ENCODE results near the gene PRADC1. TPM values are rescaled to one million over a fixed set of nuclear protein-coding genes. Genes with fewer than 3 reads are reported as not detected.

Gene PRADC1
- total RNA-seq, 1 experiment from 2014 or later, result 9.4 TPM

GRCh38 chr2:73272270-73272669 is 39.2 kb upstream of the PRADC1 start:
- Histone ChIP-seq H3K4me3 (no peak overlapping the region), H3F3A (ENCODE audit: insufficient read depth, low read depth) (no peaks in the 10 kb centered on the region), H3K9me2 (ENCODE audit: insufficient read depth) (no peaks in the 10 kb centered on the region), H2AFZ (no peak overlapping the region), H3K36me3 (ENCODE audit: low read depth) (peaks cover 4% of the 10 kb centered on the region; the same call in 1 of the 2 replicates), H4K20me1 (ENCODE audit: insufficient read depth) (peaks cover 4% of the 10 kb centered on the region; the same call in 1 of the 2 replicates), H3K27me3 (ENCODE audit: insufficient read depth, low read depth) (no peaks in the 10 kb centered on the region), H3K4me2 (no peak overlapping the region), H3K9me3 (ENCODE audit: insufficient read depth, low read depth) (no peaks in the 10 kb centered on the region), H3K79me2 (ENCODE audit: low read depth) (0 out of 2 replicates have a peak, but pooled peaks cover 10% of the 10 kb centered on the region), H3K27ac (no peak overlapping the region), H3K4me1 (replicated peaks; ENCODE audit: insufficient read depth) (no peaks in the 10 kb centered on the region)
- intact Hi-C loops (cut with micrococcal nuclease; ENCODE audit: unreplicated experiment), result no loop called here
- DNase-seq, result no peak
- TF ChIP-seq CTCF (conservative IDR thresholded peaks at IDR 0.05), result no peak
- TF ChIP-seq EZH2 (IDR thresholded peaks at IDR 0.05; ENCODE audit: low read depth), result no peak
- ChIA-PET CTCF (no interaction called here), POLR2A (ENCODE audit: unreplicated experiment) (no interaction called here)
- no TSS peak for BruUV-seq (replicated peaks)

GRCh38 chr2:73269686-73270465 is 36.8 kb upstream of the PRADC1 start:
- Histone ChIP-seq H2AFZ (no peak overlapping the region), H3K79me2 (ENCODE audit: low read depth) (no peaks in the 10 kb centered on the region), H3K36me3 (ENCODE audit: low read depth) (peaks cover 4% of the 10 kb centered on the region; the same call in 1 of the 2 replicates), H4K20me1 (ENCODE audit: insufficient read depth) (peaks cover 4% of the 10 kb centered on the region; the same call in 1 of the 2 replicates), H3K27ac (no peak overlapping the region), H3K9me3 (ENCODE audit: insufficient read depth, low read depth) (no peaks in the 10 kb centered on the region), H3F3A (ENCODE audit: insufficient read depth, low read depth) (no peaks in the 10 kb centered on the region), H3K4me1 (replicated peaks; ENCODE audit: insufficient read depth) (no peaks in the 10 kb centered on the region), H3K9me2 (ENCODE audit: insufficient read depth) (no peaks in the 10 kb centered on the region), H3K4me2 (peak overlapping the region; percentile 24; the same call in 1 of the 2 replicates), H3K4me3 (peak overlapping the region; percentile 23; the same call in 1 of the 2 replicates), H3K27me3 (ENCODE audit: insufficient read depth, low read depth) (no peaks in the 10 kb centered on the region)
- no peak for DNase-seq
- ChIA-PET POLR2A (ENCODE audit: unreplicated experiment) (no interaction called here), CTCF (no interaction called here)
- TF ChIP-seq EZH2 (IDR thresholded peaks at IDR 0.05; ENCODE audit: low read depth) (no peak), CTCF (conservative IDR thresholded peaks at IDR 0.05) (no peak)
- BruUV-seq (replicated peaks), result no TSS peak
- intact Hi-C loops (cut with micrococcal nuclease; ENCODE audit: unreplicated experiment), result no loop called here

GRCh38 chr2:73268830-73269685 is 36.0 kb upstream of the PRADC1 start:
- Histone ChIP-seq H3K4me3 (peak overlapping the region; percentile 23; the same call in 1 of the 2 replicates), H3K9me2 (ENCODE audit: insufficient read depth) (no peaks in the 10 kb centered on the region), H3K27ac (no peak overlapping the region), H3K9me3 (ENCODE audit: insufficient read depth, low read depth) (no peaks in the 10 kb centered on the region), H3F3A (ENCODE audit: insufficient read depth, low read depth) (no peaks in the 10 kb centered on the region), H2AFZ (no peak overlapping the region), H4K20me1 (ENCODE audit: insufficient read depth) (peaks cover 4% of the 10 kb centered on the region; the same call in 1 of the 2 replicates), H3K27me3 (ENCODE audit: insufficient read depth, low read depth) (no peaks in the 10 kb centered on the region), H3K36me3 (ENCODE audit: low read depth) (peaks cover 4% of the 10 kb centered on the region), H3K79me2 (ENCODE audit: low read depth) (no peaks in the 10 kb centered on the region), H3K4me1 (replicated peaks; ENCODE audit: insufficient read depth) (no peaks in the 10 kb centered on the region), H3K4me2 (no peak overlapping the region)
- no TSS peak for BruUV-seq (replicated peaks)
- CTCF ChIA-PET, result no interaction called here
- intact Hi-C loops (cut with micrococcal nuclease; ENCODE audit: unreplicated experiment), result no loop called here
- peak in 1 of 2 experiments; percentile 63 for DNase-seq
- POLR2A ChIA-PET (ENCODE audit: unreplicated experiment), result no interaction called here
- TF ChIP-seq EZH2 (IDR thresholded peaks at IDR 0.05; ENCODE audit: low read depth), result no peak

Measured in PC-9 (cell line).